Activated CD4-positive, alpha-beta T cell treated with anti-CD3 and anti-CD28 coated beads, Interleukin-2, Interleukin-4, amounts not matched to agents 100 ng/mL and 50 ng/mL, durations not matched to agents 16 hours and 8 hours (primary cell): Measurements from ENCODE around the gene SLC2A8.

Experiments used
- DNase-seq: peaks from one replicate; pipeline ENCODE4 v3.0.0-alpha.2; 2020; ENCODE audit warnings: low spot score

The SLC2A8 gene

DNA sequence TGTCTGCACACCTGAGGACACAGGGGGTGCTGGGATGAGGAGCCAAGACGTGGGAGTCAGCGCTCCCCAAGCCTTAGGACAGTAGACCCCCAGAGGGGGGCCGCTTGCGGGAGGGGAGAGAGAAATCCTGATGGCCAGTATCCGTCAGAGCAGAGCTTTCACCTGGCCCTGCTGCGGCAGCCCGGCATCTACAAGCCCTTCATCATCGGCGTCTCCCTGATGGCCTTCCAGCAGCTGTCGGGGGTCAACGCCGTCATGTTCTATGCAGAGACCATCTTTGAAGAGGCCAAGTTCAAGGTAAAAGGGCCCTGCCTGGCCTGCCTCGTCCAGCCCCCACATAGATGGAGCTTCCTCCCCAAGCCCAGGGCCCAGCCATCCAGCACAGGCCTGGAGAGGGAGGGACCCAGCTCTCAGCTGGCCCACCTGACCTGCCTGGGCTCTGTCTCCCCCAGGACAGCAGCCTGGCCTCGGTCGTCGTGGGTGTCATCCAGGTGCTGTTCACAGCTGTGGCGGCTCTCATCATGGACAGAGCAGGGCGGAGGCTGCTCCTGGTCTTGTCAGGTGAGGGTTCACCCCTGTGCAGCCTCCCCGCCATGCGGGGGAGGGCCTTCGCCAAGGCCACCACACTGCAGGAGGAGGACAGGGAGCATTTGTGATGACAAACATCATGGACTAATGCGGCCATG, 6.7 kb downstream of the SLC2A8 start:
- DNase-seq, result no peak

GRCh38 chr9:127404631-127405030, 7.7 kb downstream of the SLC2A8 start:
- no peak for DNase-seq

- DNase-seq, result no peak
Observed at GRCh38 chr9:127405344-127406125, 8.6 kb downstream of the SLC2A8 start.

DNA sequence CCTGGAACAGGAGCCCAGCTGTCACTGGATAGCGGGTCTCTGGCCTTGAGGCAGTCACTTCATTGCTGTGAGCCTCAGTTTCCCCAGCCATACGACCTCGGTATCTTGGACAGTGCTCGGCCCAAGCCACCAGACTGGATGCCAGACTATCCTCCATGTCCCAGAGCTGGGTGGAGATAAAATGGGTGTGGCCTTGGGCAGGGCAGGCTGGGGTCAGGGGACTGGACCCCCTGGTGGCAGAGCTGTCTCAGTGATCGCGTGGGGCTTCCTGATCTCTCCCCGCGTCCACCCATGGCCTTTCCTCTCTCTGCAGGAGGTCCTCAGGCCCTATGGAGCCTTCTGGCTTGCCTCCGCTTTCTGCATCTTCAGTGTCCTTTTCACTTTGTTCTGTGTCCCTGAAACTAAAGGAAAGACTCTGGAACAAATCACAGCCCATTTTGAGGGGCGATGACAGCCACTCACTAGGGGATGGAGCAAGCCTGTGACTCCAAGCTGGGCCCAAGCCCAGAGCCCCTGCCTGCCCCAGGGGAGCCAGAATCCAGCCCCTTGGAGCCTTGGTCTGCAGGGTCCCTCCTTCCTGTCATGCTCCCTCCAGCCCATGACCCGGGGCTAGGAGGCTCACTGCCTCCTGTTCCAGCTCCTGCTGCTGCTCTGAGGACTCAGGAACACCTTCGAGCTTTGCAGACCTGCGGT, 10.0 kb downstream of the SLC2A8 start:
- no peak for DNase-seq

GRCh38 chr9:127407492-127407843, 10.5 kb downstream of the SLC2A8 start:
- no peak for DNase-seq

- DNase-seq, result no peak
Observed at GRCh38 chr9:127411122-127411521, 14.2 kb downstream of the SLC2A8 start.

GRCh38 chr9:127415141-127415540, 18.2 kb downstream of the SLC2A8 start:
- DNase-seq, result no peak

DNA sequence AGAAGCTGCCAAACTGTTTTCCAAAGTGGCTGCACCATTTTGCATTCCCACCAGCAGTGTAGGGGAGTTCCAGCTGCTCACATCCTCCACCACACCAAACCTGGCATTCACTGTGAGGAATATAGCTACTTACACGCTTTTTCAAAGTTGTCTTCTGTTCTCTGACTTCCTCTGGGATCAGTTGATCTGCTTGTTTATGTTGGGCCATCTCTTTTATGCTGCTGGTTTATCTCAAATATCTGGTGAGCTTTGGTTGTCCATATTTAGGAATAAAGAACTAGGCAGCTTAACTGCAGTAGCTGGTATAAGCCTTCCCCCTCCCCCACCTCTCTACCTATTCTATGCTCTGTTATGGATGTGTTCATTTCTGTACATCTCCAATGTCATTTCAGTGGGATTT, 18.7 kb downstream of the SLC2A8 start:
- DNase-seq, result no peak

- DNase-seq, result no peak
Observed at GRCh38 chr9:127417131-127418036, 20.4 kb downstream of the SLC2A8 start.

GRCh38 chr9:127418037-127418471, 21.1 kb downstream of the SLC2A8 start:
- DNase-seq, result peak; percentile 29

GRCh38 chr9:127419348-127419747, 22.4 kb downstream of the SLC2A8 start:
- DNase-seq, result no peak

DNA sequence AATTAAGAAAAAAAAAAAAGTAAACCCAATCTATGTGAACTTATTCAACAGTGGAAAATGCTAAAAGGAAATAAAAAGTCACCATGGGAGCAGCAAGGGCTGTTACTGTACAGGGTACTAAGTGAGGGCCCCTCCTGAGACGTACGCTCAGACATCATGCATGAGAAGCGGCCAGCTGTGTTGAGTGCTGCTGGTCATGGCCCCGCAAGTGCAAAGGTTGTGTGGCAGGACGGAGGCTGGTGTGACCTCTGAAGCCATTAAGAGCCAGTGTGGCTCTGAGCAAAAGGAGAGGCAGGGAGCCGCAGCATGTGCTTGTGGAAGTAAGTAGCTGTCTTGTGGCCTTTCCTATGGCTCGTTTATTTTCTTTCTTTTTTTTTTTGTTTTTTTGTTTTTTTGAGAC, 24.1 kb downstream of the SLC2A8 start:
- no peak for DNase-seq

- no peak for DNase-seq
Observed at GRCh38 chr9:127422133-127422782, 25.3 kb downstream of the SLC2A8 start.

GRCh38 chr9:127422787-127423186, 25.8 kb downstream of the SLC2A8 start:
- DNase-seq, result no peak

- no peak for DNase-seq
Observed at GRCh38 chr9:127423476-127423933, 26.5 kb downstream of the SLC2A8 start.

GRCh38 chr9:127423934-127424675, 27.1 kb downstream of the SLC2A8 start, which contains the start of gene ZNF79:
Gene ZNF79, plus strand, starts transcription at chr9:127424382. Its CDS starts 406 bp downstream, at chr9:127424788.
- DNase-seq, result peak; percentile 93

DNA sequence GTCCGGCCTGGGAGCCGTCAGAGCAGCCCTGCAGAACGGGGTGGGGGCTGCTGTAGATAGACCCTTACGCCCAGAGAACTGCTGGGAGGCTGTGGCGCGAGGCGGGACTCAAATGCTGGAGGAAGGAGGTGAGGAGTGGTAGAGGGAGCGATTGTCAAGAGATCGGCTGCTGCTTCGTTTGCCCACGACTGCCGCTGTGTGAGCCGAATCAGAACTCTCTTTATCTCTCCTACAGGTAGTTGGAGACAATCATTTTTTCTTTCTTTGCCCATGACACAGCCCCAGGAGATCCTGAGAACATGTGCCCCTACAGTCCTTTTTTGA, 27.7 kb downstream of the SLC2A8 start:
- peak; percentile 24 for DNase-seq

- peak; percentile 79 for DNase-seq
Observed at GRCh38 chr9:127426756-127427155, 29.8 kb downstream of the SLC2A8 start.

GRCh38 chr9:127428348-127428747, 31.4 kb downstream of the SLC2A8 start:
- no peak for DNase-seq

- DNase-seq, result no peak
Observed at GRCh38 chr9:127430415-127430814, 33.4 kb downstream of the SLC2A8 start.
